Right lobe of liver (tissue), 4 donors: ENCODE data around the gene ZNF592.

Experiments used
- CTCF ChIP-seq, 4 donors: fragments of 200-600 bp in 3 of 4; fragments of 450-650 bp in 1 of 4; IDR thresholded peaks; one replicate each; pipeline versions ENCODE4 v1.5.1 to v1.8.0; 2016 to 2022; ENCODE audit warnings: antibody characterized with exemption in 4 of 4, mild to moderate bottlenecking in 2 of 4
- POLR2A ChIP-seq: fragments of 450-650 bp; IDR thresholded peaks from one replicate; pipeline ENCODE4 v1.6.1; 2017; ENCODE audit warnings: antibody characterized with exemption, mild to moderate bottlenecking
- donor health status: DM: no; HTN: no; CAD: no.
- donor health status: DM: no; HTN: no; CAD: no.
- donor health status: DM: no; HTN: yes; CAD: no.

- TF ChIP-seq CTCF (IDR thresholded peaks at IDR 0.05) (no peak), POLR2A (no peak)
Measured at GRCh38 chr15:84810073-84810840, 61.9 kb downstream of the ZNF592 start.
